HCT116 (cell line): ENCODE data around the gene LIN7B.

ENCODE experiments used
- CBX3 ChIP-seq: IDR thresholded peaks from 2 replicates; pipeline ENCODE4 v1.6.1; 2012; ENCODE audit warnings: low read depth
- EZH2 ChIP-seq: fragments of 200-600 bp; sonication (generic); IDR thresholded peaks from 2 replicates; pipeline ENCODE4 v1.6.1; 2017; ENCODE audit warnings: antibody characterized with exemption, mixed run types
- EZH2phosphoT487 ChIP-seq: fragments of 200-600 bp; IDR thresholded peaks from 2 replicates; pipeline ENCODE4 v1.6.1; 2018; ENCODE audit warnings: antibody characterized with exemption, borderline replicate concordance
- FOSL1 ChIP-seq: IDR thresholded peaks from 2 replicates; pipeline ENCODE4 v1.6.1; 2012; ENCODE audit warnings: low read depth
- POLR2A ChIP-seq: IDR thresholded peaks from 2 replicates; pipeline ENCODE4 v1.7.0; 2011; ENCODE audit warnings: borderline replicate concordance; ENCODE audit not compliant: insufficient read depth, insufficient read length; ENCODE audit errors: extremely low read depth
- POLR2AphosphoS5 ChIP-seq: IDR thresholded peaks from 2 replicates; pipeline ENCODE4 v1.6.1; 2011; ENCODE audit warnings: mild to moderate bottlenecking, low read depth, low read length, moderate library complexity
- SIN3A ChIP-seq: IDR thresholded peaks from 2 replicates; pipeline ENCODE4 v1.6.1; 2012; ENCODE audit warnings: low read depth
- TF ChIP-seq, protein P1 (sequence below): IDR thresholded peaks from 2 replicates; pipeline ENCODE4 v1.6.1; 2012
- TF ChIP-seq, protein P2 (sequence below), 3 experiments: fragments of 200-600 bp in 1 of 3; sonication (generic) in 1 of 3; IDR thresholded peaks in 2 of 3; conservative IDR thresholded peaks in 1 of 3; 2 replicates each; pipeline ENCODE4 v1.5.1; 2012 to 2017; ENCODE audit warnings: low read depth in 2 of 3, low read length in 2 of 3, antibody characterized with exemption in 1 of 3, borderline replicate concordance in 1 of 3, control low read depth in 1 of 3, mild to moderate bottlenecking in 1 of 3, mixed read lengths in 1 of 3, mixed run types in 1 of 3, moderate library complexity in 1 of 3; ENCODE audit not compliant: insufficient read depth in 1 of 3
- TF ChIP-seq, protein P3 (sequence below): IDR thresholded peaks from 2 replicates; pipeline ENCODE4 v1.6.1; 2012
- TF ChIP-seq, protein P4 (sequence below): IDR thresholded peaks from 2 replicates; pipeline ENCODE4 v1.6.1; 2012; ENCODE audit warnings: low read depth

DNA sequence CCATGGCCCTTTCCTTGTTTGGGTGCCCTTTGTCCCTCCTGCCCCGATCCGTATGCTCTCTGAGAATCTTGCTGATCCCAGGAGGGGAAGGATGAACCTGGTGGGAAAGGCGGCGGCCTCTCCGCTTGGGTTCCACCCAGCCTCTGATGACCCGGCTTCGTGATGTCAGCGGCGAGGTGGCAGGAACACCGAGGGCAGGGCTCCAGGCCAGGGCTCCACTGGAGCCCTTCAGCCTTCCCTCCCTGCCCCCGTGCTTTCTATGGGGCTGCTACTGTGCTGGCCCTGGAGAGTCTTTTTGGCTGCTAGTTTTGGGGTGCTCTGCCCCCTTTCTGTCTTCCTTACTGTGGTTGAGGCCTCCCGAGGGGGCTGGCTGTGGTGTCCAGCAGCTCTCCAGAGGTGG is 11.9 kb upstream of the LIN7B start:
- TF ChIP-seq, protein P1, sequence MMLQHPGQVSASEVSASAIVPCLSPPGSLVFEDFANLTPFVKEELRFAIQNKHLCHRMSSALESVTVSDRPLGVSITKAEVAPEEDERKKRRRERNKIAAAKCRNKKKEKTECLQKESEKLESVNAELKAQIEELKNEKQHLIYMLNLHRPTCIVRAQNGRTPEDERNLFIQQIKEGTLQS, result no peak
- TF ChIP-seq, protein P2, sequence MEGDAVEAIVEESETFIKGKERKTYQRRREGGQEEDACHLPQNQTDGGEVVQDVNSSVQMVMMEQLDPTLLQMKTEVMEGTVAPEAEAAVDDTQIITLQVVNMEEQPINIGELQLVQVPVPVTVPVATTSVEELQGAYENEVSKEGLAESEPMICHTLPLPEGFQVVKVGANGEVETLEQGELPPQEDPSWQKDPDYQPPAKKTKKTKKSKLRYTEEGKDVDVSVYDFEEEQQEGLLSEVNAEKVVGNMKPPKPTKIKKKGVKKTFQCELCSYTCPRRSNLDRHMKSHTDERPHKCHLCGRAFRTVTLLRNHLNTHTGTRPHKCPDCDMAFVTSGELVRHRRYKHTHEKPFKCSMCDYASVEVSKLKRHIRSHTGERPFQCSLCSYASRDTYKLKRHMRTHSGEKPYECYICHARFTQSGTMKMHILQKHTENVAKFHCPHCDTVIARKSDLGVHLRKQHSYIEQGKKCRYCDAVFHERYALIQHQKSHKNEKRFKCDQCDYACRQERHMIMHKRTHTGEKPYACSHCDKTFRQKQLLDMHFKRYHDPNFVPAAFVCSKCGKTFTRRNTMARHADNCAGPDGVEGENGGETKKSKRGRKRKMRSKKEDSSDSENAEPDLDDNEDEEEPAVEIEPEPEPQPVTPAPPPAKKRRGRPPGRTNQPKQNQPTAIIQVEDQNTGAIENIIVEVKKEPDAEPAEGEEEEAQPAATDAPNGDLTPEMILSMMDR (IDR thresholded peaks at IDR 0.05 in 2 of 3, conservative IDR thresholded peaks at IDR 0.05 in 1 of 3; ENCODE audit: borderline replicate concordance in 1 of 3, insufficient read depth in 1 of 3, low read depth in 2 of 3, low read length in 2 of 3), result no peak
- TF ChIP-seq, protein P3, sequence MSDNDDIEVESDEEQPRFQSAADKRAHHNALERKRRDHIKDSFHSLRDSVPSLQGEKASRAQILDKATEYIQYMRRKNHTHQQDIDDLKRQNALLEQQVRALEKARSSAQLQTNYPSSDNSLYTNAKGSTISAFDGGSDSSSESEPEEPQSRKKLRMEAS, result no peak
- TF ChIP-seq, protein P4, sequence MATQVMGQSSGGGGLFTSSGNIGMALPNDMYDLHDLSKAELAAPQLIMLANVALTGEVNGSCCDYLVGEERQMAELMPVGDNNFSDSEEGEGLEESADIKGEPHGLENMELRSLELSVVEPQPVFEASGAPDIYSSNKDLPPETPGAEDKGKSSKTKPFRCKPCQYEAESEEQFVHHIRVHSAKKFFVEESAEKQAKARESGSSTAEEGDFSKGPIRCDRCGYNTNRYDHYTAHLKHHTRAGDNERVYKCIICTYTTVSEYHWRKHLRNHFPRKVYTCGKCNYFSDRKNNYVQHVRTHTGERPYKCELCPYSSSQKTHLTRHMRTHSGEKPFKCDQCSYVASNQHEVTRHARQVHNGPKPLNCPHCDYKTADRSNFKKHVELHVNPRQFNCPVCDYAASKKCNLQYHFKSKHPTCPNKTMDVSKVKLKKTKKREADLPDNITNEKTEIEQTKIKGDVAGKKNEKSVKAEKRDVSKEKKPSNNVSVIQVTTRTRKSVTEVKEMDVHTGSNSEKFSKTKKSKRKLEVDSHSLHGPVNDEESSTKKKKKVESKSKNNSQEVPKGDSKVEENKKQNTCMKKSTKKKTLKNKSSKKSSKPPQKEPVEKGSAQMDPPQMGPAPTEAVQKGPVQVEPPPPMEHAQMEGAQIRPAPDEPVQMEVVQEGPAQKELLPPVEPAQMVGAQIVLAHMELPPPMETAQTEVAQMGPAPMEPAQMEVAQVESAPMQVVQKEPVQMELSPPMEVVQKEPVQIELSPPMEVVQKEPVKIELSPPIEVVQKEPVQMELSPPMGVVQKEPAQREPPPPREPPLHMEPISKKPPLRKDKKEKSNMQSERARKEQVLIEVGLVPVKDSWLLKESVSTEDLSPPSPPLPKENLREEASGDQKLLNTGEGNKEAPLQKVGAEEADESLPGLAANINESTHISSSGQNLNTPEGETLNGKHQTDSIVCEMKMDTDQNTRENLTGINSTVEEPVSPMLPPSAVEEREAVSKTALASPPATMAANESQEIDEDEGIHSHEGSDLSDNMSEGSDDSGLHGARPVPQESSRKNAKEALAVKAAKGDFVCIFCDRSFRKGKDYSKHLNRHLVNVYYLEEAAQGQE, result no peak
- TF ChIP-seq EZH2 (no peak), POLR2A (no peak), POLR2AphosphoS5 (no peak), CBX3 (no peak), SIN3A (no peak), FOSL1 (no peak), EZH2phosphoT487 (no peak)
